ENCODE measurements around the gene LAMA4. TPM values are rescaled to one million over a fixed set of nuclear protein-coding genes. Genes with fewer than 3 reads are reported as not detected.

Gene LAMA4
- total and polyA plus RNA-seq, 2 of the 13 experiments (the other 11 are each of a cell fraction or from before 2014, with no cell fraction given), result not detected

DNA sequence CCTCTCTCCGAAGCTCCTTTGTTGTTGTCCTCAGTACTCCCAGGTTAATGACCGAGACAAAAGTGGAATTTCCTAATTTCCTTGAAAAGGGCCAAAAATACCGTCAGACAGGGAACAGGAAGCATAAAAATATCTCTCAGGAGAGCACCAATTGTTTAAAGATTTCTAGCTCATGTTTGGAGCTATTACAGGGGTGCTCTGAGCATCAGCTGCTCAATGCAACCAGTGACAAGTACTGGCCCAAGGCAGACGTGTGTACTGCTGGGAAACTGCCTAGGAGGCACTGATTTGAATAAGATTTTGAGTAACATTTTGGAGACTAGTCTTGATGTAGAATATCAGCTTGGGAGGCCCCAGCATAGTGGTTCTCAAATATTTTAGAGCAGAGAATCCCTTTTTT, 17.3 kb downstream of the LAMA4 start:
- intact Hi-C loops (cut with micrococcal nuclease; ENCODE audit: unreplicated experiment), result no loop called here
- Histone ChIP-seq H3K79me2 (ENCODE audit: insufficient read depth, low read length) (no peaks in the 10 kb centered on the region), H3K4me3 (replicated peaks in 1 of 3; ENCODE audit: insufficient read depth in 1 of 3, low read depth in 2 of 3, low read length in 3 of 3) (no peak overlapping the region), H3K9me3 (ENCODE audit: low read length) (no peaks in the 10 kb centered on the region), H3K36me3 (replicated peaks in 1 of 2; ENCODE audit: control insufficient read depth in 1 of 2, insufficient read depth in 2 of 2, low read length in 2 of 2) (no peaks in the 10 kb centered on the region), H3K9ac (ENCODE audit: insufficient read depth, low read depth, low read length) (no peak overlapping the region), H4K20me1 (ENCODE audit: insufficient read depth, low read length) (no peaks in the 10 kb centered on the region), H3K4me2 (ENCODE audit: low read depth, low read length) (no peak overlapping the region), H3K27ac (ENCODE audit: extremely low read length, insufficient read depth, low read length) (no peak overlapping the region), H3K27me3 (ENCODE audit: control insufficient read depth in 1 of 2, insufficient read depth in 2 of 2, low read length in 2 of 2) (no peaks in the 10 kb centered on the region; a peak in 1 of 5 replicates), H2AFZ (ENCODE audit: low read length) (no peak overlapping the region), H3K4me1 (ENCODE audit: insufficient read depth, low read length) (no peaks in the 10 kb centered on the region)
- ChIA-PET CTCF (ENCODE audit: low intra/inter-chr PET ratio, low total read pairs) (no interaction called here), POLR2A (no interaction called here)
- ATAC-seq (no peak), DNase-seq (ENCODE audit: low spot score) (no peak), FAIRE-seq (no peak)
- TF ChIP-seq ZNF678 (CRISPR knock-in tag; IDR thresholded peaks at IDR 0.05) (no peak), ZNF713 (CRISPR knock-in tag; IDR thresholded peaks at IDR 0.05) (no peak), SMARCC2 (IDR thresholded peaks at IDR 0.05) (no peak), ZNF557 (CRISPR knock-in tag; IDR thresholded peaks at IDR 0.05) (no peak)
- TF ChIP-seq, protein P1, sequence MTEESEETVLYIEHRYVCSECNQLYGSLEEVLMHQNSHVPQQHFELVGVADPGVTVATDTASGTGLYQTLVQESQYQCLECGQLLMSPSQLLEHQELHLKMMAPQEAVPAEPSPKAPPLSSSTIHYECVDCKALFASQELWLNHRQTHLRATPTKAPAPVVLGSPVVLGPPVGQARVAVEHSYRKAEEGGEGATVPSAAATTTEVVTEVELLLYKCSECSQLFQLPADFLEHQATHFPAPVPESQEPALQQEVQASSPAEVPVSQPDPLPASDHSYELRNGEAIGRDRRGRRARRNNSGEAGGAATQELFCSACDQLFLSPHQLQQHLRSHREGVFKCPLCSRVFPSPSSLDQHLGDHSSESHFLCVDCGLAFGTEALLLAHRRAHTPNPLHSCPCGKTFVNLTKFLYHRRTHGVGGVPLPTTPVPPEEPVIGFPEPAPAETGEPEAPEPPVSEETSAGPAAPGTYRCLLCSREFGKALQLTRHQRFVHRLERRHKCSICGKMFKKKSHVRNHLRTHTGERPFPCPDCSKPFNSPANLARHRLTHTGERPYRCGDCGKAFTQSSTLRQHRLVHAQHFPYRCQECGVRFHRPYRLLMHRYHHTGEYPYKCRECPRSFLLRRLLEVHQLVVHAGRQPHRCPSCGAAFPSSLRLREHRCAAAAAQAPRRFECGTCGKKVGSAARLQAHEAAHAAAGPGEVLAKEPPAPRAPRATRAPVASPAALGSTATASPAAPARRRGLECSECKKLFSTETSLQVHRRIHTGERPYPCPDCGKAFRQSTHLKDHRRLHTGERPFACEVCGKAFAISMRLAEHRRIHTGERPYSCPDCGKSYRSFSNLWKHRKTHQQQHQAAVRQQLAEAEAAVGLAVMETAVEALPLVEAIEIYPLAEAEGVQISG (CRISPR knock-in tag; IDR thresholded peaks at IDR 0.05), result no peak
- in situ Hi-C loops (cut with HindIII; ENCODE audit: extremely low pct_ligation_motif_present, low pct_unique_long_range_greater_than_20kb), result no loop called here
- BruUV-seq (replicated peaks), result no TSS peak
- WGBS (ENCODE audit: low lambda C conversion rate), result under 1% methylated on average over 4 of the region's 4 CpGs

DNA sequence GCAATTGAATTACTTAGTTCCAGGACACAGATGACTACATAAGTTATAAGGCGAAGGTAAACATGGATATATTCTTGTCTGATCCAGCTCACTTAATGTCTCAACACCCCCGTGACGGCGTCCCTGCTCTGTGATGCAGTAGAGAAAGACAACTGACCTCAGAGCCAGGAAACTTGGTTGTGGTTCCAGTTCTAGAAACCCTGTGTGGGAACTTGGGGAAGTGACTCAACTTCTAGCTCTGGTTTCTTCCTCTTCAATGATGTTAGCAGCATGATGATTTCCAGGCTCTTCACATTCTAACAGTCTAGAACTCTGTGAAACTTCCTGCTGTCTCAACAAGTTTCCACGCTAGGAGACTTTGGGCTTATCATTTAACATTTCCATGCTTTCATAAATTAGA, 18.4 kb downstream of the LAMA4 start:
- no peak for FAIRE-seq
- TF ChIP-seq SP4 (CRISPR knock-in tag; IDR thresholded peaks at IDR 0.05) (no peak), ZBTB20 (CRISPR knock-in tag; IDR thresholded peaks at IDR 0.05; ENCODE audit: borderline replicate concordance, low read depth) (no peak), ZNF235 (CRISPR knock-in tag; IDR thresholded peaks at IDR 0.05; ENCODE audit: borderline replicate concordance) (no peak), ZSCAN25 (CRISPR knock-in tag; IDR thresholded peaks at IDR 0.05) (no peak), ZNF143 (CRISPR knock-in tag; IDR thresholded peaks at IDR 0.05) (no peak), ZNF75D (CRISPR knock-in tag; IDR thresholded peaks at IDR 0.05; ENCODE audit: borderline replicate concordance) (no peak)
- TF ChIP-seq, protein P2, sequence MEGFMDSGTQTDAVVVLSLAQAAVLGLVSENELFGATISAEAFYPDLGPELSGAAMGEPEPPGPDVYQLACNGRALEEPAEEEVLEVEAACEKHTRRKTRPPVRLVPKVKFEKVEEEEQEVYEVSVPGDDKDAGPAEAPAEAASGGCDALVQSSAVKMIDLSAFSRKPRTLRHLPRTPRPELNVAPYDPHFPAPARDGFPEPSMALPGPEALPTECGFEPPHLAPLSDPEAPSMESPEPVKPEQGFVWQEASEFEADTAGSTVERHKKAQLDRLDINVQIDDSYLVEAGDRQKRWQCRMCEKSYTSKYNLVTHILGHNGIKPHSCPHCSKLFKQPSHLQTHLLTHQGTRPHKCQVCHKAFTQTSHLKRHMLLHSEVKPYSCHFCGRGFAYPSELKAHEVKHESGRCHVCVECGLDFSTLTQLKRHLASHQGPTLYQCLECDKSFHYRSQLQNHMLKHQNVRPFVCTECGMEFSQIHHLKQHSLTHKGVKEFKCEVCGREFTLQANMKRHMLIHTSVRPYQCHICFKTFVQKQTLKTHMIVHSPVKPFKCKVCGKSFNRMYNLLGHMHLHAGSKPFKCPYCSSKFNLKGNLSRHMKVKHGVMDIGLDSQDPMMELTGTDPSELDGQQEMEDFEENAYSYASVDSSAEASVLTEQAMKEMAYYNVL (CRISPR knock-in tag; IDR thresholded peaks at IDR 0.05; ENCODE audit: borderline replicate concordance), result no peak

More for the DNA sequence above, 18.4 kb downstream of the LAMA4 start:
- POLR2A ChIA-PET, result no interaction called here
- ATAC-seq (no peak), DNase-seq (ENCODE audit: low spot score) (no peak)
- Histone ChIP-seq H3K4me2 (ENCODE audit: low read depth, low read length) (no peak overlapping the region), H2AFZ (ENCODE audit: low read length) (no peak overlapping the region), H3K4me1 (ENCODE audit: insufficient read depth, low read length) (no peaks in the 10 kb centered on the region), H3K9me3 (ENCODE audit: low read length) (no peaks in the 10 kb centered on the region), H3K9ac (ENCODE audit: insufficient read depth, low read depth, low read length) (no peak overlapping the region), H3K27ac (ENCODE audit: extremely low read length, insufficient read depth, low read length) (no peak overlapping the region), H4K20me1 (ENCODE audit: insufficient read depth, low read length) (no peaks in the 10 kb centered on the region), H3K36me3 (replicated peaks in 1 of 2; ENCODE audit: control insufficient read depth in 1 of 2, insufficient read depth in 2 of 2, low read length in 2 of 2) (no peaks in the 10 kb centered on the region), H3K27me3 (ENCODE audit: control insufficient read depth in 1 of 2, insufficient read depth in 2 of 2, low read length in 2 of 2) (no peaks in the 10 kb centered on the region; a peak in 1 of 5 replicates), H3K79me2 (ENCODE audit: insufficient read depth, low read length) (no peaks in the 10 kb centered on the region), H3K4me3 (replicated peaks in 1 of 3; ENCODE audit: insufficient read depth in 1 of 3, low read depth in 2 of 3, low read length in 3 of 3) (no peak overlapping the region)
- in situ Hi-C loops (cut with HindIII; ENCODE audit: extremely low pct_ligation_motif_present, low pct_unique_long_range_greater_than_20kb) (no loop called here), intact Hi-C loops (cut with micrococcal nuclease; ENCODE audit: unreplicated experiment) (no loop called here)
- no TSS peak for BruUV-seq (replicated peaks)
- CTCF ChIA-PET (ENCODE audit: low intra/inter-chr PET ratio, low total read pairs), result no interaction called here
- 14% methylated on average over 5 of the region's 5 CpGs for WGBS (ENCODE audit: low lambda C conversion rate)
